GM15510 (cell line): ENCODE measurements around the gene ULK2.

Experiments
- POLR2A ChIP-seq: IDR thresholded peaks from 3 replicates; pipeline ENCODE4 v1.6.1; 2011; ENCODE audit warnings: borderline replicate concordance; ENCODE audit not compliant: insufficient read length; ENCODE audit errors: extremely low read depth

ULK2 gene

DNA sequence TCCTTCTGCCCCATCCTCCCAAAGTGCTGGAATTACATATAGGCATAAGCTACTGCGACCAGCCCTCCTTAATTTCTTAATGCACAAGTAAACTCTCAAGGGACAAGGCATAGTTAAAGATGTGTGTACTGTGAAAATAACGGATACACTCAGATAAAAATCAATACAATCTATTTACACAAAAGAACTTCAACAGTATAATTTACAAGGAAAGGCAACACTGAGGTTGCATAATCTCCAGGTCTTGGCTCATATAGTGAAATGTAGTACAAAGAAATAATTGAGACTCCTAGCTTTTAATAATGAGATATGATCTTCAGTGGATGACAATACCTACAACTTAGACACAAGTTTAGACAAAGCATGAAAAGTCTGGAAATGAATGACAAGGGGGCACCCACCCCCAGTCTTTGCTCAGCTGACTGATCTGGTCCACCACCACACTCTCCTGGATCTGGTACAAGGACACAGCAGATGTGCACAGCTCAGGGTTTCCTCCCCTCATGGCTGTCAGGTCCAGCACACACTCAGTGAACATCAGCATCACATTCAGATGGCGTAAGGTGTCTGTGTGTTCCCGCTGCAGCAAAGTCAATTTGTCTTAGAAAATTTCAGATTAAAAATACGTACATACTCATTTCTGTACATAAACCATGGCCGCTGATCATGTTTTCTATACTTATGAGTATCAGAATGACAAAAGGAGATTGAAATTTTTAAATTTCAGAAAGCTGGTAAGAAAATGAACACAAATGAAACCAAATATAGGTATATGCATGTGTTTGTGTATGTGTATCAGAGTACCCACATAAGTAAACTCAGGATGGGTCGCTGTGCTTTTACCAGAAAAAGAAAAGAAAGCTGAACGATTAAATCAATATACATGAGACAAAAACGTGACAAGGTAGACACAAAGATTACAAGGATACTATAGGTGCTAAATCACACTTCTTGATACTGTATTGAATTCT lies 86.0 kb downstream of the ULK2 start:
- no peak for TF ChIP-seq POLR2A

DNA sequence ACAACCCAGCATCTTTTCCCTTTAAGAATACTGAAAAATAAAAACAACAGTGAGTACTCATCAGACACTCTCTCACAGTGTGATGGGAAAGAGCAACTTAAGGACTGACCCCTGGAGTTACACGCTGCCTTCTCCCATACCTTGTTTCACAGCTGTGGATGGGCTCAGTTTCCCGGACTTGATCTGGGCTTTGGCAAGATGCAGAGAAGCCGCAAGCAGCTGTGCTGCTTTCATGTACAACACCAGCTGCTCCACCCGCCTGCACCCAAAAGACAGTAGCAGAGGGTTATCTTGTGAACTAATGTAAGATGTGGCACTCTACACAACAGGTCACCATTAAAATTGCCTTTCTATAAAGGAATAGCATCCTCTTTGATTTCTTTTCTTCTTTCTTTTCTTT lies 86.9 kb downstream of the ULK2 start:
- no peak for TF ChIP-seq POLR2A

DNA sequence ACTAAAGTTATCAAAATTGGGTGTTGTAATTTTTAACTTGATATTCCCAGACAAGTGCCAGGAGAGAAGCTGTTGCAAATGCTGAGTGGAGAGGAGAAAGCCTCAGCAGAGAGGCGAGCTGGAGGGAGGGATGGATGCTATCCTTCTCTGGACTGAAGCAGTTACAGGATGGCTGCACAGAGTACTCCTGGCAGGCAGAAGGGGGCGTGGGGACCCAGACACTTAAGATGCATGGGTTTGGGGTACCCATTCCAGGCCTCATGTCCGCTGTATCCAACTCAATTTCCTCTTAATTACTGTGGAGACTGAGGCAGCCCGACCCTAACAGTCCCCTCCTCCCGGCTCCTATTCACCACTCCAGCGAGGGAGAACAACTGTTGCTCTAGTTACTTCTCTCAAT lies 94.2 kb downstream of the ULK2 start:
- no peak for TF ChIP-seq POLR2A

DNA sequence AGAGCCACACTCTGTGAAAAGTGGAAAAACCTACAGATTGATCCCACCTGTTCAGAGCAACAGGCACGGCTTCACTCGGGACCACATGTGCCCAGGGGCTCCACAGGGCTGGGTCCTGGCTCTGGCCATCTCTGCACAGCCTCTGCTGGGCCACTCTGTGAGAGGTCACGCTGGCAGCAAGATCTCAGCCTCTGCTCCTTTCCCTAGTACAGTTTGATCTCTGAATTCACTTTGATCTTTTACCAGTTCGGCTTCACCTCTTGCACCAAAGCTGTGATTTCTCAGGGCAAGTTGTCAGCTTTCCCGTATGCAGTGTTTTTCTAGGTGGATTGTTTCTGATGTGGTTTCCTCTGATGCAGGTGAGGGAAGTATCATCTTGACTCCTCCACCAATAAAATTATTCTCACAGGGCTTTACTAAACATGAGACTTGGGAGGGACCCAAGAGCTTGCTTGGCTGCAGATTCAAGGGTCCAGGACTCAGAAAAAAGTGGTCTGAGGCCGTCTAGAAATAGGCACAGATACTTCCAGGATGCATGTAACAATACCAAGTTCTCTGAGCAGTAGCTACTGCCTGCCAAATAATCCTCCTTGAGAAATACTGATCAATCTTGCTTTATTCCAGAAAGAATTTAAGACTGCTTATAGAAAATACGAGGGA lies 95.6 kb downstream of the ULK2 start:
- TF ChIP-seq POLR2A = no peak

DNA sequence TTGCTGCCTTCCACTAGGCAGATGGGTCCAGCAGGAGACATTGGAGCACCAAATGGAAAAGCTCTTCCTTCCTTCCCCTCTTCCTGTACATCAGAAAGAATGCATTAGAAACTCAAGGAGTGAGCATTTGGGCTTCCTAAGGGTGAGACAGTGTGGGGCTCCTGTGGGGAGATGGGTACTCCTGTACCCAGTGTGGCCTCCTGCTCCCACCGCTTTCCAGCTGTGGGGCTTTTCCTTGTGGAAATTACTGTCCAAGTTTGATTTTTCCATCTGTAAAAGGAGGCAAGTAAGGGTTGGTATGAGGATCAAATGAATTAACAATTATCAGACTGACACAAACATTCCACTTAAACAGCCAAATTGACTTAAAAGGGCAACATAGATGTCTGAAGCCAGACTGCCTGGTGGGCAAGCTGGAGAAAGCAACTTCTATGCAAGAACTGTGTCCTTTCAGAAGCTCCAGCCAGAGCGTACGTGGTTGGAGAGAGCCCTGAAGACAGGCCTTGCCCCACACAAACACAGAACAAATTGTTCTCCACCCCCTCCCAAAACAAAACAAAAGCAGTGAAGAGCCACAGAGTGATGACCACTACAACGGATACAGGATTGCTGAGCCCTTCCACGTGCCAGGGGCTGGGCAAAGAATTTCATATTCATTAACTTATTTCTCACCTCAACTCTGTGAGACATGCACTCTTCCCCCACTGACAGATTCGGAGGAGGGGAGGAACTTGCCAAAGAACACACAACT lies 96.6 kb downstream of the ULK2 start:
- TF ChIP-seq POLR2A = no peak

DNA sequence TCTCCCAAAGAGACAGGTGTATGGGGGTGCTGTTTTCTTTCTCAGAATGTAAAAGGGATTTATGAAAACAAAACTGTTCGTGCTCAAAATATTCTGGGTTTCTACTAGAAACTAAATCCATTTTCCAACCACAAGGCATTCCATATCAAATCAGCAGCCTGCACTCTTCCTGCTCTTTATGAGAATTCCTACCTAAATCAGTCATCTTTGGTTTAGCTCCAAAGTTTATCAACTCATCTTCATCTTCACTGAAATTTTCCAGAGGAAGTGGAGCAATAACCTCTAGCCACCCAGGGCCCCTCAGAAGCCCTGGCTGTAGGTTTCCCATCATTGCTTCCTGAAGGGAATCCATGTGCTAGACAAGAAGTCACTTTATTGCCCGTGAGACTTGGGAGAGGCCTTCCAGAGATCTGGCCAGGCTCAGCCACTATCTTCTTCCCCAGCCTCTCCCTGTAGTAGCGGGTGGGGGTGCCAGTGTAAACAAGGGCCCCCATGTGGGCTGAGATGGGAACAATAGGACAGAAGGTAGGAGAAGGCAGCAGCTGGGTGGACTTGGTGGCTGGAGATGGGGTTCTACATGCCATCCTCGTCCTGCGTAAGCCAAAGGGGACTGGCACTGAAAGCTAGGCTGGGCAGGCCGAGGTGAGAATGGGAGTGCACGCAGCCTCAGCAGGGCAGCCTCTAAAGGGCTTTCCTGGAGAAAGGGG lies 97.6 kb downstream of the ULK2 start:
- no peak for TF ChIP-seq POLR2A

DNA sequence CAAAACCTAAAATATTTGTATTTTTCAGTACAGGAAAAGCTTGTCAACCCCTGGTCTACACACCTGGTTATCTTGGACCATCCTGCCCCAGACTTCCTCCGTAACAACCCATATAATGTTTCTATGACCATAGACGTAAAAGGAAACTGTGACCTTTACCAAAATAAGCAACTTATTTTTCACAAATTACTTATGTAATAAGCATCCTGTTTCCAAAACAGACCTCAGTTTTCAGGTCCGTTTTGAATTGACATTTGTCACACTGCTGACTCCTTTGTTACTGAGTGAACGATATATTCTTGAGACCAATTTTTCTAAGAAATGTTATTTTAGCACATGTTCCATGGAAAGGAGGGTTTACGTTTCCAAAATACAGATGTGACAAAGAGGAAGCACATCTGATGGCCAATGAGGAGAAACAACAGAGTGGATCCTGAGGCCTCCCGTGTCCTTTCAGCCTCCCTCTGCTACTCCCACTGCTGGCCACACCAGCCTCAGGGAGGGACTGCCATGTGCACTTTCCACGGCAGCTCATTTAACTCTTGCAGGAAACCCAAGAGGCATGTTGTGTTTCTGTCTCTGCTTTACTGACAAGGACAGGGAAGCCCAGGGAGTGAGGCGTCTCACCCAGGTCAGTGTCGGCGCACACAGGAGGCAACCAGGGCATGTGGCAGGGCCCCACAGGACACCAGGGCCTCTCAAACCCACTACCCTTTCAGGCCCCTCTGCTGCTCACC lies 99.5 kb downstream of the ULK2 start:
- TF ChIP-seq POLR2A = no peak

DNA sequence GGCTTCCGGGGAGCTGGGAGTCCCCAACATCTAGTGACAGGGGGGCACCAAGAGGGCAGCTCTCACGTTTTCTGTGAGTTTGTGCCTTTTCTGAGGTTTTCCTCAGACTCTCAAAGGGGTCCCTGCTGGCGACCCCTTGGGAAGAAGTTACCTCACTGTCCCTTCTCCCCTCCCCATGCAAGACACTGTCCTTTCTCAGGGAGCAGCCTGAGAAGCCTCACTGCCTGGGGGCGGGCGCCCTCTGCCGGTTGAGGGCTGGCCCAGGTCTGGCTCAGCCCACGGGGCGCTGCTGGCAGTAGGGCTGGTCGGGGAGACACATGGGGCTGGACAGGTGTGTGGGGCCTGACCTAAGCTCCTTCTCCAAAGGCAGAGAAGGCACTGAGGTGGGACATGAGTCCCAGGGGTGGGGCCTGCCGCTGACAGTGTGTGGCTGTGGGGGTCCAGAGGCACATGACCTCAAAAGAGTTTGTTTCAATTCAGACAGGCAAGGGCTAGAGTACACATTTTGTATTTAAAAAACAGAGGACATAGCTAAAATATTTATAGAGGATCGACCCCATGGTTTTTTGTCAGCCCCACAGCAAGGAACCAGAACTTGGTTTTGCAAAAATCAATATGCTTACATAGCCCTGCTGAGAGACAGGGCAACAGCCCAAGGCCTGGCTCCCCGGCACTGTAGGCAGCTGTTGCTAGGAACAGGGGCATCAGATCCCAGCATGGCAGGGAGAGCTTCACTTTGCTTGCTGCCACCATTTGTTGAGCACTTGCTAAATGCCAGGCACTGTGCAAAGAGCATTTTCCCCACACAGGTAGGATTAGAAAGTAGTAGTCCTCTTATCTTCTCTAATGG lies 101.1 kb downstream of the ULK2 start:
- TF ChIP-seq POLR2A = no peak

DNA sequence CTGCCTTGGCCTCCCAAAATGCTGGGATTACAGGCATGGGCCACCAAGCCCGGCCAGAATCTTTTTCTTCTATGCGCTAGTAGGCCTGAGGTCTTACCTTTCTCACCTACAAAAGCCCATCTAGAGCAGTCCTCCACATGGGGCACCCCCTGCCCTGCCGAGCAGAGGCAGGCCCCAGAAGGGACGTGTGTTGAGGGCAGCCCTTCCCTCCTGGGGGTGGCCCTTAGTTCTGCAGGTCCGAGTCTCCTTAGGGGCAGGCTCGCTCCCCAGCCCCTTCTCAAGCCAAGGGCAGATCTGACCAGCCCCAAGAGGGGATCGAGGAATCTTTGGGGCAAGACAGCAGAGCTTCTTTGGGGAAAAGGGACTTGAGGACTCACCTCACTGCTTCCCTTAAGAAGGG lies 101.7 kb downstream of the ULK2 start:
- no peak for TF ChIP-seq POLR2A

DNA sequence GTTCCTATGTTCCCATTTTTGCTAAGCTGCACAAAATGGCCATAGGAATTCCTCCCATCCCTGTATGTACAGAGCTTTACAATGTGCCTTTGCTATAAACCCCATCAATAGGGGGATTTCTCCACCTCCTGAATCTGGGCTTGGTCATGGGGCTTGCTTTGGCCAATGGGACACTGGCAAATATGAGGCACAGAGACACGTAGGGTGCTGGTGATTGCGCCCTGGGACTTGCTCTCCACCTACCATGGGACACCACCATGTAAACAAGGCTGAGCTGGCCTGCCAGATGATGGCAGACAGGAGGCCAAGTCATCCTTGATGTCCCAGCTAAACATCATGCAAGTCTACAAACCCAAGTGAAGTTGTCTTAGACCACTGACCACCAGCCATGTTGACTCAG lies 104.3 kb downstream of the ULK2 start:
- no peak for TF ChIP-seq POLR2A

DNA sequence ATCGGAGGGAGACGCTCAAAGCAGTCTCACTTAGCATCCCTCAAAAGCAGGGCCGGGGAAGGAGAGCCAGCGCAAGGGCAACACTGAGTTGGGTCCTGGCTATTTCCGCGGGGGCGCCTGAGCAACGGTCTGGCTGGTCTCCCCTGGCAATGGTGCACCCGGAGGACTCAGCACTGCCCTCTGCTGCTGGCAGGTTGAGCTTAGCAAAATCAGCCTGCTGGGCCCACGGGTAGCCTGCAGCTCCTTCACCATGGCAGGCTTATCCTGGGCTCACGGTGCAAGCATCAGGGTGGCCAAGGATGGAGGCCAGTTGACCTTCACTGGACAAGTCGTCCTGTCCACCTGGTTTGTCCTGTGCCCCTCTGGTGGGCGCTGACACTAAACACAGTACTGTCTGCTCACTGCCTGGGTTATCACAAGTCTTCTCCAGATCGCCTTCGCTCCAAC lies 105.2 kb downstream of the ULK2 start:
- no peak for TF ChIP-seq POLR2A

DNA sequence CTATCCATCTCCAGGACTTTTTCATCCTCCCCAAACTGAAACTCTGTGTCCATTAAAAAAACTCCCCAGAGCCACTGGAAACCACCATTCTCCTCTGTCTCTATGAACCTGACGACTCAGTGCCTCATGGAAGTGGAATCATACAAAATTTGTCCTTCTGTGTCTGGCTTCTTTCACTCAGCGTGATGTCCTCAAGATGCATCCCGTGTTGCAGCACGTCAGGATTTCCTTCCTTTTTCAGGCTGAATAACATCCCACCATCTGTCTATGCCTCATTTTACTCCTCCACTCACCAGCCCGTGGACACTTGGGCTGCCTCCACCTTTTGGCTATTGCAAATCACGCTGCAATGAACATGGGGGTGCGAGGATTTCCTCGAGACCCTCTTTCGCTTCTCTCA lies 107.0 kb downstream of the ULK2 start:
- no peak for TF ChIP-seq POLR2A
